Measurements from ENCODE around the gene ARHGAP19.

Gene ARHGAP19

DNA sequence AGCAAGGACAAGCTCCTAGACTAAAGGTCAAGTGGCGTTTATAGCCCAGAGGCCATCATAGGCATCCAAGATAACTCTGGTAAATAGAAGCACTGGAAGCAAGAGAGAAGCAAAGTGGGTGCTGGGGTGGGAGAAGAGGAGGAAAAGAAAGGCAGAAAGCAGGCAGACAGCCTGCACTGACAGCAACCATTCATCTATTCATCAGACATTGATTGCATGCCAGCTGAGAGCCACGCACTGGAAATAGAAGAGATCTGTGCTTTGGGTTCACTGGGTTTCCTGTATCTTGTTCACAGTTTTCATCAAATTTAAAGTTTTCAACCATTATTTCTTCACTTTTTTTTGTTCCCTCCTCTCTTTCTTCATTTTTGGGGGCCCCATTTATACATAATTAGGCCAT, 102.0 kb downstream of the ARHGAP19 start:
- DNase-seq = no peak

DNA sequence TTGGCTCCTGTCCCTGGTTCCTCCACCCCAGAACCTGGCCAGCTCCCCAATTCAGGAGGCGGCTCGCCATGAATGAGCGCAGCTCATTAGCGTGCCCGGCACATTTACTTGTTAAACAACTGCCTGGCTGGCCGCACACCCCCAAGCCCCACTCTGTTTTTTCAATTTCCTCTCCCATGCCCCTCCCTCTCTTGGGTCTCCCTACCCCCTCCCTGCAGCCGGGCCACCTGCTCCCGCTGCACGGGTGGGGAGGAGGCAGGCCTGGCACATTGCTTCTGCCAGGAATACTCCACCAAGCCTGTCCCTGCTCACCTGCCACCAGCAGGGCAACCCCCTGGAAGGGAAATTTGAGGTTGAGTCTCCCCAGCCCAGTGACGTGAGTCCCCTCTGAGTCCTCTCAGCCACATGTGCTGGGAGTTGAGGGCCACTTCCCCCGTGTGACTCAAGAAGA, 104.2 kb downstream of the ARHGAP19 start:
- DNase-seq = peak; percentile 24

DNA sequence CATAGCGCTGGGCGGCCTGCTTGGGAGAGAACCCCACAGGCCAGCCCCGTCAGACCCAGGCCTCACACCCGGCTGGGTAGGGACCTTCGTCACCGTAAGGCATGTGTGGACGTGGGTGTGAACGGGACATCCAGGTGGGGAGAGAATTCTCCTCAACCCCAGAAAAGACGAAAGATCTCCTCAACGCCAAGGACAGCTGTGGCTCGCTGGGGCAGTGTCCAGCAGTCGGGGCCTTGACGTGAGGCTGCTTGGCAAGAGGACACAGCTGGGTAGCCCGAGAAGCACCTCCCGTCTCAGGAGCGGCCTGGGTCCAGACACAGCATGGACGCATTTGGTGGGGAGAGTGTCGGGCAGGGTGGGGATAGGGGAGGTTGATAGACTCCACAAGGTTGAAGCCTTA, 105.5 kb downstream of the ARHGAP19 start:
- no peak for DNase-seq

DNA sequence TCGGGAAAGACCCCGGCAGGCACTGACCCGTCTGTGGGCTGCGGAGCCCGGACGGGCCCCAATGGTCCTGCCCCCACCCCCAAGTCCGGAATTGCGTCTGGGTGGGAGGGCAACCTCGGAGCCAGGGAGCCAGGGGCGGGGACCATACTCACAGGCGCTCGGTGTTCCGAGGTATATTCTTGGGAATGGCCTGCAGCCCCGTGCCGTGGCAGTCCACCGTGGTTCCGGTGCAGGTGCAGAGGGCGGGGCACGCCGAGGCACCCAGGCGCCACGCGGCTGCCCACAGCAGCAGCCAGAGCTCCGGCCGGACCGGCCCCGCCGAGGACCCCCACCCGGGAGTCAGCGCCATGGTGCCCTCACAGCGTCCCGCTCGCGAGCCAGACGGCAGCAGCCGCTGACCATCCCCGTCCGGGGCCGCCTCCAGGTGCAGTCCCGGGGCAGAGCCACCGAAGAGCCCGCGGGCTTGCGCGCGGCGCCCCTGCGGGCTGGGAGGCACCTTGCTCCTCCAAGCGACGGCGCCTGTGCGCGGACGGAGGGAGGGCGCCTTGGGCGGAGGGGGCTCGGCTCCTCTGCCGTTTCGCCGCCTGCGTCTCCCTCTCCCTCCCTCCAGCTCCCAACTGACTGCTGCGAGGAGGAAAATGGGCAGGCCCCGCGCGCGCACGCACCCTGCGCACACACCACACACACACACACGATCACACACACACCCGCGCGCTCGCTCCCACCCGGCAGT, 106.9 kb downstream of the ARHGAP19 start, which contains the start of gene SLIT1:
Gene SLIT1, minus strand, starts transcription at position 634 of the 733 bp plus-strand sequence. Its CDS starts 285 bp downstream, at position 349.
- no peak for DNase-seq

DNA sequence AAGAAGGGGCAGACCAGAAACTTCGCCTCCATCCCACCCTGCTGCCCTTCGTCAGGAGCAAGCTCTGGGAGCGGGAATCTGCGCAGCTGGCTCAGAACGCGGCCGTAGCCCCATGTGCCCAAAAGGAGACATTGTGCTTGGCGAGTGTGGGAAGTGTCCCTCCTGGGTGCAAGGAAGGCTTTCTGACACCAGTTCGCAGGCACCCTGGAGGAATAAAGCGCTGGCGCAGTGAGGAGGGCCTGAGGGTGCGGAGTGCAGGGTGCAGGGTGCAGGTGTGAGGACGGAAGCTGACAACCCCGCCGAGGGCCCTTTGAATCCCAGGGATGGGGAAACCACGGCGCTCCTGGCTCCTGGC, 107.5 kb downstream of the ARHGAP19 start:
- no peak for DNase-seq

DNA sequence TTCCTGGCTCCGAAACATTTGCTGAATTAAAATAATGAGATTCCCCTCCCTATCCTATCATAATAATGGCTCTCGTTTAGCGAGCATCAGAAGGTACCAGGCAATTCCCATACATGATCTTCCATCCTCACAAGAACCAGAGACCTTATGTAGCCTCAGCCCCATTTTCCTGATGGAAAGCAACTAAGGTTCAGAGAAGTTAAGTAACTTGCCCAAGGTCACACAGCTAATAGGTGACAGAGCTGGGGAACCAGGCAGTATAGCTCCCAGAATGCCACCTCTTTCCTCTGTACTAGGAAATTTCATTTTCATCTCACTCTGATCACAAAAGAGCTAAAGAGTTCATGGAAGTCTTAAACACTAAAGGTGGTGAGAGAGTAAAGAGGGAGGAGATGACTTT, 109.1 kb downstream of the ARHGAP19 start:
- no peak for DNase-seq

DNA sequence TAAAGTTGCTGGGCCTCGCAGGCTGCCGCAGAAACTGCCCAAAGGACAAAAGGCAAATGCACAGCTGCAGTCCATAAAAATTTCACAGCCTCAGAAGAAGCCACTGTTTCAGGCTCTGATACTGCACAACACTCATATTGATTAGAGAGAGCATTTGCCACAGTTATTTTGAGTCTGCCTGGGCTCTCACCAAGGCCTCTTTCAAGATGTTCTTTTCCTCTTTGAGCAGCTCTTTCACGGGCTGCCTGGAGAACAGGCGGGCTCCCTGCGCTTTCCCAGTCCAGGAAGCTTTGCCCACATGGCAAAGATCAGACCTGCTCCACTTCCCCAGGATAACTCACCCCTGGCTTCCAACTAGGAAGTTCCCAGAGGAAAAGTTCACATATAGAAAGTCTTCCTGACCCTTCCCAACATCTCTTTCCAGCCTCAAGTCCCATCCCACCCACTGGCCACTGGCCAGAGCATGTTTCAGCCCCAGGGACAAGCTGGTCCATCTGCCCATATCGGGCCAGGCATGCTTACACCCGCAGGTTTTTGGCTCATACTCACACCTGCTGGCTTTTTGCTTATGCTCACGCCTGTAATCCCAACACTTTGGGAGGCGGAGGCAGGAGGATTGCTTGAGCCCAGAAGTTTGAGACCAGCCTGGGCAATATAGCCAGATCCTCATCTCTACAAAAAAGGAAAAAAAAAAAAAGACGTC, 110.0 kb downstream of the ARHGAP19 start:
- no peak for DNase-seq

DNA sequence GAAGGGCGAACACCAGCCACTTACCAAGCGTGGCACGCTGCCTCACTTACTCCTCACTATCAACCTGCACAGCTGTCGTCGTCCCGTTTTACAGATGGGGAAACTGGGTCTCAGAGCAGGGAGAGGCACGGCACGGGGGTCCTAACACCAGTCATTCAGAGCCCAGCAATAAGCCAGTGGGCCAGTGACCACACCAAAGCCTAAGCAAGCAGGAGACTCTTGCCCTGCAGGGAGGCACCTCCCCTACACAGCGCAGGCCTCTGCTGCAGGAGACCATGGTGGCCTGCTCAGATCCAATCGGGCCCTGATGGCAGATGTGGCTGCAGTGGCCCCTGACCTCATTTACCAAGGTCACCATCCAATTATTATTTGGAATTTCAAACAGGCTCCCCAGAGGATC, 111.5 kb downstream of the ARHGAP19 start:
- DNase-seq = no peak

DNA sequence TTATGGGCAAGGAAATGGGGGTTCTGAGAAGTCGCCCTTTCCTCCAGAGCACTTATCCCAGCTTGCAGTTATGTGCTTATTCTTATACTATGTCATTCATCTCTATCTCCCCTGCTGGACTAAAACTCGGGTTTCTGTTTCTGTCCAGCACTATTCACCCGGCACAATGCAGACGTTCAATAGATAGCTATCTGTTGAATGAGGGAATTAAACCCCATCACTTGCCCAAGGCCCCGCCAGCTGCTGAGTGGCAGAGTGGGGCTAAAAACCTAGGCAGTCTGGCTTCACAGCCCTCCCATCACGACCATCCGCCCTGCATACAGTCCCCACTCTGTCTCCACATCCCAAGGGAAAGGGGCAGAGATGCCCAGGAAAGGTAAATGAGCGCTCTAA, 112.1 kb downstream of the ARHGAP19 start:
- no peak for DNase-seq

DNA sequence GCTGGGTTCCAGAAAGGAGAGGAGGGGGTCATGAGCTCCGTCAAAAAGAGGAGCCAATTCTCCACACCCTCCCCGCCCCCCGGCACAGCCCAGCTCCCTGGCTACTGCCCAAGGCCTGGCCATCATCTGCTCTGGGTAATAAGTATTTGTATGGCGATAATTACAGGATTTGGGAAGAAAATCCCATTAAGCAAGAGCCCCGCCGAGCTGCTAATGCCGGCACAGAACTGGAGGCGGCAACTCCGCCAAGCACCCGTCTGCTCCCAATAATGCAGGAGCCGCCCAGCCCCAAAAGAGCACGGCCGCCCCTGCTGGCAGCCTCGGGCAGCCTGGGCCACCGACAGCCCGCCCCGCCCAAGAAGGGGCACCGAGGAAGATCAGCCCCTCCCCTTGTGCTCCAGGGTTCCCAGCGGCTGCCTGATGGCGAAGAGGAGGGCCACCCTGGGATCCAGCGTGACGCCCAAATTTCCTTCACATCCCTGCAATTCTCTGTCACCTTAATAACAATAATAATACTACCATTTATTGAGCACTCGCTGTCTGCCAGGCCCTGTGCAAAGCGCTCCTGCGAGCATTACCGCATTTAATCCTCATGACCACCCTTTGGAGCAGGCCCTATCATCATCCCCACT, 112.6 kb downstream of the ARHGAP19 start:
- DNase-seq = peak; percentile 78

DNA sequence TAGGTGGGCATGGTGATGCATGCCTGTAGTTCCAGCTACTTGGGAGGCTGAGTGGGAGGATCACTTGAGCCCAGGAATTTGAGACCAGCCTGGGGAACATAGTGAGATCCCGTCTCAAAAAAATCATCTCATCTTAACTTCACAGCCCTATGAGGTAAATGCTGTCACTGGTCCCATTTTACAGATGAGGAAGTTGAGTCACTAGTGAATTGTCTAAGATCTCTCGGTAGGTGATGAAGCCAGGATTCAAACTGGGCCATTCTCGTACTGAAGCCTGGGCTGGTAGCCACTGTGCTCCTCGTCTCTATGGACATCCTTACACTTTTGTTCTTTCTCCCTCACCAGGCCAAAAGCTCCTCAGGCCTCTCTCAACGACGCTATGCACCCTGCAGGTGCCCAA, 113.1 kb downstream of the ARHGAP19 start:
- no peak for DNase-seq

DNA sequence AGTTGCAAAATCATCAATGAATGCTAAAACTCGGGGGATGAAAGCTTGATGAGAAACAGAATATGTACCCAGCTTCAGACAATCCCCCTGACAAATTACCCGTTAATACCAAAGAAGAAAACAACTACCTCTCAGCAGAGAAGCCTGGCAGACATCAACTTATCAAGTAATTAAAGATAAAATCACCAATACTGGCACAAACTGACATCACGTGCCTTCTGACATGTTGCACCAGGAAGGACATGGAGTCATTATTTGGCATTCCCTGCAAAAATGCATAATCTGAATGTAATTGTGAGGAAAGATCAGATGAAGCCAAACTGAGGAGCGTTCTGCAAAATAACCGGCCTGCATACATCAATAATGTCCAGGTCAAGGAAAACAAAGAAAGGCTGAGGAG, 114.4 kb downstream of the ARHGAP19 start:
- no peak for DNase-seq

DNA sequence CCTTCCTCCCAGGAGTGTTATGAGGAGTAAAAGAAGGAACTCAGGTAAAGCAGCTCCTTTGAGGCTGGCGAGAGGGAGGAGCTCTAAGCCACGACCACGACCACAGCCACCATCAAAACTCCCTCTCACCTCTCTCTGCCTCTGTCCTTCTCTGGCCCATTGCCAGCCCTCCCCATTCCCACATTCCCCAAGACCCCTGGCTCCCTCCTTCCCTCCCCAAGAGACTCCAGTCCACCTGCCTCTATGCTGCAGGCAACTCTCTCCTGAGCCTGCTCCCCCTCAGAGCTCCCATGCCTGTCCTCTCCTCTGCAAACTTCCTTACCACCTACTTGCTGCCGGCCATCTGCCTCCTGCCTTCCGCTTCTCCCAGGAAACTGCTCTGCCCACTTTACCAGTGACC, 116.2 kb downstream of the ARHGAP19 start:
- DNase-seq = no peak

DNA sequence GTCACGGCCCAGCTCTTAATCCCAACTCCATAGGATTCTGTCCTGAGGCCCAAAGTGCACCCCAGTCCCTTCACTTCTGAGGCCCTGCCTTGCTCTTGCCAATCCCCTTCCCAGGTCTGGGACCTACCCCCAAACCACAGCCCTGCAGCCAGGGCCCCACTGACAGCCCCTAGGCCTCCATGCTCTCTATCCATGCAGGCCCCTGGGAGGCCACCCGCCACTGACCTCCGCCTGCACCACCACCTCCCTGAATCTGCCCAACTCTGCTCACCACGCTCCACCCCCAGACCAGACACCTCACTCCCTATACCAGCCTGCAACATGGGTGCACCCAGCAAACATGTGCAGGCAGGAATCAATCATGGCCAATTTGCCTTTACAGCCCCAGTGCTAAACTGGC, 116.9 kb downstream of the ARHGAP19 start:
- no peak for DNase-seq

DNA sequence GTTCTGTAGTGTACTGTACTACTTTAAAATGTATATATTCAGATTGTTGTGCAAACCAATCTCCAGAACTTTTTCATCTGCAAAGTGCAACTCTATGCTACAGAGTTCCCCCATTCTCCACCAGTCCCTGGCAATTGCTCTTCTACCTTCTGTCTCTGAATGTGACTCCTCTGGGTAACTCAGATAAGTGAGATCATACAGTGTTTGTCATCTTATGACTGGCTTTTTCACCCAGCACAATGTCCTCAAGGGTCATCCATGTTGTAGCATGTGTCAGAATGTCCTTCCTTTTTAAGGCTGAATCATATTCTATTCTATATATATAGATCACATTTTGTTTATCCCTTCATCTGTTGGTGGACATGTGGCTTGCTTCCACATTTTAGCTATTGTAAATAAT, 117.5 kb downstream of the ARHGAP19 start:
- no peak for DNase-seq

DNA sequence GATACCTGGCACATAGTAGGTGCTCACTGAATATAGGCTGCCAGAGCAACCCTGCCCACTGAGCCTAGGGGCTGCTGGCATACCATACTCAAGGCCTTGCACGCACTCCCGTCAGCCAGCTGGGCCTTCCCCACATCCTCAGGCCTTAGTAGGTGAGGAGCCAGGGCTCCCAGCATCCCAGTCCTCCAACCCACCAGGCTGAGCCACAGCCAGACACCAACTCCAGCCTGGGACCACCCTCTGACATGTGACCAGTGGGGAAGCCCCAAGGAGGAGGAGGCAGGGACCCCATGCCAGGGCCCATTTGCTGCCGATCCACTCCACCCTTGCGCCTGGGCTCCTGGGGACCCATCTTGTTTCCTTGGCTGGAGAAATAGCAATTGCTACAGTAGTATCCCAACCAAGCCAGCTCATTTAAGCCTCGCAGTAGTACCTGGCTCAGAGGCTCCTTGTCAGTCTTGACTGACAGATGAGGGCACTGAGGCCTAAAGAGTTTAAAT, 118.1 kb downstream of the ARHGAP19 start:
- no peak for DNase-seq

DNA sequence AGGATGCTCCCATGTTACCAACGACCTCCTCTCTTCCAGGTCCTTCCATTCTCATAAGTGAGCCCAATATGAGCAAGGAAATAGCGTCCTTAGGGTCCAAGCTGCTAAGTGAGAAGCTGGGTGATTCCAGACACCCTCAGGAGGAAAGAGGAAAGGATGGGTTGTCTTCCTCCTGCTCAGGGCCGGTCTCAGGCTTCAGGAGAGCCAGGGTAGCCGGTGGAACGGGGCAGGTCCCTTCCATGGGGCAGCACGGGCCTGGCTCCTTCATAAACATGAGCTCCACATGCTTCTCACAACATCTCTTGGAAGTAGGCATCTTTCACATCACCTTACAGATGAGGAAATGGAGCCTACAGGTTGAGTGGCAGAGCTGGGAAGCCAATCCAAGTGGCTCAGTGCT, 119.4 kb downstream of the ARHGAP19 start:
- DNase-seq = no peak

All from NCI-H2081 treated with DMSO at 0.1 percent for 48 hours (cell line).